ENCODE measurements around the gene TACC2. TPM values are rescaled to one million over a fixed set of nuclear protein-coding genes. Genes with fewer than 3 reads are reported as not detected.
A peak's percentile ranks its signal among the peaks of the same experiment; 100 is the strongest.
"Not testable (repeated sequence)": the region's sequence is repeated elsewhere in the genome, so short reads cannot be mapped to it uniquely, and the experiment has no call there.

TACC2 gene
- total RNA-seq, 6 experiments from 2014 or later = 16.2 to 21.1 (median 18.8) TPM

DNA sequence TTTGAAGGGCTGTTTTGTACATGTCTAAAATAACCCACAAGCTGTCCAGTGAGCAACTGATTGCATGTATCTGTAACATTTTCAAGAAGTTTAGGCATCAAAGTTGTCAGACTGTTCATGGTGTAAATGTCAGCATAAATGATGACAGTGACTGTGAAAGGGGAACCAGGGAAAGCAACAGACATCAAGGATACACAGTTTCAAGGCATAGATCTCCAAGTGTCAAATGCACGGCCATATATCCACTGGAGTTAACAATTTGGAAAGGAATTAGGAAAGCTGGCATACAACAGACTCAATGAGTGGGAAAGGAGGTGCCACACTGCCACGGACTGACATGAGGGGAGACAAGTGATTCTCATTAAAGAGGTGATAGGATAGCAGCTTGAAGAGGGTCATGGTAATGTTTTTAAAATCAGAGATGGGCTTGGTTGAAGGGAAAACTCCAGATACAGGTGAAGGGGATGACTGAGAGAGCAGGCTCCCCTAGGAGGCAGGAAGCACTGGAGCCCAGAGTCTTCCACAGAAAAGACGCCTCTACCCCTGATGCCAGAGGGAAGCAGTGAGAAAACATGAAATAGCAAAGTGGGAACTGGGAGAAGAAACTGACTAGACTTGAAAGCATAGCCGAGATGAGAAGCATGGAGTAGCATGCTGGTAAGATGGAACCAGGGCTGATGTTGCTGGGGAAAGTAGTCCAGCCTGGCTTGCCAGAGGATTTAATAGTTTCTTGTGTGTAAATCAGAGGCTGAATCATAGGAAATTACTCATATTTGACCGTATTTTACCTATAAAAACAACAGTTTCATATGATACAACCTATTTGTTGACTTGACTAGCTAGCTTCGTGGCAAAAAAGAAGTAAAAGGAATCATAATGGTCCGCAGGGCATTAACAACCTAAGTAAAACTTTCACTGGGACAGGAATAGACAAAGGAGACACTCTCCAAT lies 32.6 kb upstream of the TACC2 start:
- intact Hi-C loops (cut with DNase I) = no loop called here
- DNase-seq (no peak), ATAC-seq (no peak)
- Histone ChIP-seq H3K36me3 (peaks cover 0 to 37% (median 7%) of the 10 kb centered on the region in 4 donors), H3K27me3 (no peaks in the 10 kb centered on the region), H3K4me3 (no peak overlapping the region), H3K9me3 (no peaks in the 10 kb centered on the region), H3K27ac (no peak overlapping the region), H3K4me1 (no peaks in the 10 kb centered on the region)
- TF ChIP-seq, protein P1, sequence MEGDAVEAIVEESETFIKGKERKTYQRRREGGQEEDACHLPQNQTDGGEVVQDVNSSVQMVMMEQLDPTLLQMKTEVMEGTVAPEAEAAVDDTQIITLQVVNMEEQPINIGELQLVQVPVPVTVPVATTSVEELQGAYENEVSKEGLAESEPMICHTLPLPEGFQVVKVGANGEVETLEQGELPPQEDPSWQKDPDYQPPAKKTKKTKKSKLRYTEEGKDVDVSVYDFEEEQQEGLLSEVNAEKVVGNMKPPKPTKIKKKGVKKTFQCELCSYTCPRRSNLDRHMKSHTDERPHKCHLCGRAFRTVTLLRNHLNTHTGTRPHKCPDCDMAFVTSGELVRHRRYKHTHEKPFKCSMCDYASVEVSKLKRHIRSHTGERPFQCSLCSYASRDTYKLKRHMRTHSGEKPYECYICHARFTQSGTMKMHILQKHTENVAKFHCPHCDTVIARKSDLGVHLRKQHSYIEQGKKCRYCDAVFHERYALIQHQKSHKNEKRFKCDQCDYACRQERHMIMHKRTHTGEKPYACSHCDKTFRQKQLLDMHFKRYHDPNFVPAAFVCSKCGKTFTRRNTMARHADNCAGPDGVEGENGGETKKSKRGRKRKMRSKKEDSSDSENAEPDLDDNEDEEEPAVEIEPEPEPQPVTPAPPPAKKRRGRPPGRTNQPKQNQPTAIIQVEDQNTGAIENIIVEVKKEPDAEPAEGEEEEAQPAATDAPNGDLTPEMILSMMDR (IDR thresholded peaks at IDR 0.05) = no peak
- no peak for TF ChIP-seq POLR2A (IDR thresholded peaks at IDR 0.05)
- WGBS (ENCODE audit: insufficient coverage, low coverage, low lambda C conversion rate, missing lambda C conversion rate) = 79% methylated on average over 7 of the region's 7 CpGs

DNA sequence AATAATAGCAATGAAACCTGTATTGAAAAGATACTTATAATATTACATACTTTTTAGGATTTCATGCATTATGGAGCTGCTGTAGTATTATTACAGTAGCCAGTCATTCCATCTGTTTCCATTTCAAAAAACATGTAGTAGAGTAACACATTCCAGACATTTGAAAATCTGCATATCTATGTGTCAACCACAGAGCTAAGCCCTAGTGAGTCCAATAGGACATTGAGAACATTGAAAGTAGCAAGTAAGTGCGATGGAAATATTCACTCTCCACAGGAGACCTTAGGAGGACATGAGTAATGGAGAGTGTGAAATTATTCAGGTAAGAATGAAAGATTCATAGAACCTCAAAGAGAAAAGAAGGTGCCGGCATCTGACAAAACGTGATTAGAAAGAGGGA lies 29.3 kb upstream of the TACC2 start:
- intact Hi-C loops (cut with DNase I) = no loop called here
- Histone ChIP-seq H3K9me3 (no peaks in the 10 kb centered on the region), H3K4me1 (no peaks in the 10 kb centered on the region), H3K27me3 (no peaks in the 10 kb centered on the region), H3K36me3 (peaks cover 0 to 38% (median 7%) of the 10 kb centered on the region in 4 donors), H3K27ac (no peak overlapping the region), H3K4me3 (no peak overlapping the region)
- ATAC-seq (no peak), DNase-seq (no peak)
- WGBS (ENCODE audit: insufficient coverage, low coverage, low lambda C conversion rate, missing lambda C conversion rate) = 90% methylated on average over 3 of the region's 3 CpGs
- TF ChIP-seq, protein P1 (IDR thresholded peaks at IDR 0.05) = no peak
- no peak for TF ChIP-seq POLR2A (IDR thresholded peaks at IDR 0.05)

GRCh38 chr10:121961456-121961855 lies 27.5 kb upstream of the TACC2 start:
- no peak for DNase-seq
- TF ChIP-seq POLR2A (IDR thresholded peaks at IDR 0.05) = no peak
- TF ChIP-seq, protein P1 (IDR thresholded peaks at IDR 0.05) = no peak
- no peak overlapping the region for H3K4me3 ChIP-seq
- H3K27me3 ChIP-seq = no peaks in the 10 kb centered on the region
- no peak overlapping the region for H3K27ac ChIP-seq
- peaks cover 0 to 55% (median 14%) of the 10 kb centered on the region in 4 donors for H3K36me3 ChIP-seq
- ATAC-seq = peak in 1 of 4 donors; percentile 41
- no peaks in the 10 kb centered on the region for H3K9me3 ChIP-seq
- no peaks in the 10 kb centered on the region for H3K4me1 ChIP-seq
- intact Hi-C loops (cut with DNase I) = no loop called here
- 74% methylated on average over 2 of the region's 2 CpGs for WGBS (ENCODE audit: insufficient coverage, low coverage, low lambda C conversion rate, missing lambda C conversion rate)

DNA sequence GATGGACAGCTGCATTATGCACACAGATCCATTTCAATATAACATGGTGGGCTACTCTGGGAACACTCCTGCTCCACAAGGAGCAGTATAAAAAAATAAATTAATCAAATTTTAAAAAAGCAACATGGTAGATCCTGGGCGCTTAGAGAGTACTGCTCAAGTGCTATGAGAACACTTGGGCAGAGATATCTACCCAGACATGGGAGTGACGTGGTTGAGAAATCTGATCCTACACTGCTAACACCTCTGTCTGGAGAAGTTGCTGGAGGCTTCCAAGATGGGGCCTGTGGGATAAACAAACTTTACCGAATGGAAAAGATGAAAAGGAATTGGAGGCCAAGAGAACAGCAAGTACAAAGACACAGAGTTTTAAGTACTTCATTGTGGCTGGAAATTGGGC lies 23.0 kb upstream of the TACC2 start:
- Histone ChIP-seq H3K4me1 (peaks cover 0 to 16% (median 6%) of the 10 kb centered on the region in 4 donors), H3K9me3 (no peaks in the 10 kb centered on the region), H3K36me3 (peaks cover 0 to 50% (median 21%) of the 10 kb centered on the region in 4 donors), H3K4me3 (no peak overlapping the region), H3K27ac (no peak overlapping the region), H3K27me3 (no peaks in the 10 kb centered on the region)
- intact Hi-C loops (cut with DNase I) = no loop called here
- no peak for TF ChIP-seq POLR2A (IDR thresholded peaks at IDR 0.05)
- TF ChIP-seq, protein P1 (IDR thresholded peaks at IDR 0.05) = no peak
- ATAC-seq (no peak), DNase-seq (no peak)
- 92% methylated on average over 3 of the region's 3 CpGs for WGBS (ENCODE audit: insufficient coverage, low coverage, low lambda C conversion rate, missing lambda C conversion rate)

- intact Hi-C loops (cut with DNase I) = not testable (repeated sequence)
- peak; percentile 68 to 82 (median 81) for DNase-seq
Measured at GRCh38 chr10:121969086-121969485, 19.9 kb upstream of the TACC2 start.

More at GRCh38 chr10:121969086-121969485, 19.9 kb upstream of the TACC2 start:
- H3K4me3 ChIP-seq, H3K9me3 ChIP-seq, H3K27me3 ChIP-seq: not testable (repeated sequence)
- Histone ChIP-seq H3K36me3 (peaks cover 0 to 49% (median 21%) of the 10 kb centered on the region in 4 donors), H3K27ac (peak overlapping the region in 1 of 3 donors; percentile 57), H3K4me1 (peaks cover 0 to 28% (median 10%) of the 10 kb centered on the region in 4 donors)
- peak in 3 of 4 donors; percentile 33 to 57 (median 51) for ATAC-seq
- 65% methylated on average over 7 of the region's 8 CpGs for WGBS (ENCODE audit: insufficient coverage, low coverage, low lambda C conversion rate, missing lambda C conversion rate)
